GM12878 (cell line): ENCODE data around the gene GPR78. TPM values are rescaled to one million over a fixed set of nuclear protein-coding genes. Genes with fewer than 3 reads are reported as not detected.

Experiments
- ATAC-seq: fragments of 200-7000 bp; cut with Tn5 transposase; 3 replicates; pipeline ENCODE4 v1.9.1; 2020; ENCODE audit warnings: mild to moderate bottlenecking, moderate library complexity
- BruUV-seq: library from RNA; stranded (reverse); fragments of 400-500 nt; replicated peaks from 2 replicates; lab custom pipeline; 2021; lab: Mats Ljungman, UMichigan
- CTCF ChIA-PET: fragments of 300-600 bp; sonication (Branson Sonifier 250); formaldehyde crosslinking; extraction: SDS; loops from one replicate; lab custom pipeline; 2021; ENCODE audit warnings: inconsistent platforms; lab: Yijun Ruan, JAX
- POLR2A ChIA-PET: fragments of 350-600 bp; formaldehyde crosslinking; extraction: SDS; loops from one replicate; lab custom pipeline; 2021; ENCODE audit warnings: inconsistent platforms; lab: Charles Lee
- RAD21 ChIA-PET: fragments of 300-600 bp; sonication (Branson Sonifier 250); formaldehyde crosslinking; loops from one replicate; lab custom pipeline; 2023; ENCODE audit warnings: antibody characterized with exemption; ENCODE audit not compliant: unreplicated experiment; lab: Charles Lee
- SMC1A ChIA-PET: fragments of 300-600 bp; sonication (Branson Sonifier 250); formaldehyde crosslinking; loops from one replicate; lab custom pipeline; 2023; ENCODE audit not compliant: unreplicated experiment, uncharacterized antibody; lab: Charles Lee
- DNase-seq: peaks from one replicate; pipeline ENCODE4 v3.0.0-alpha.2; 2011; ENCODE audit warnings: low read depth, low spot score
- FAIRE-seq: peaks from 3 replicates; lab custom pipeline; 2011; peaks lifted over from hg19 to GRCh38; lab: Jason Lieb, UNC
- H2AFZ ChIP-seq: 2 replicates; pipeline ENCODE4 v1.6.0; 2011; ENCODE audit warnings: low read depth, low read length, control low read depth; ENCODE audit not compliant: control insufficient read depth
- H3K27ac ChIP-seq: 2 replicates; pipeline ENCODE4 v1.5.1; 2011; ENCODE audit warnings: control low read depth; ENCODE audit not compliant: control insufficient read depth, insufficient read depth
- H3K27me3 ChIP-seq, 2 experiments: replicated peaks in 1 of 2; 2 replicates each; pipeline versions ENCODE4 v1.6.0 to v1.6.1; 2011; ENCODE audit warnings: low read length in 1 of 2; ENCODE audit not compliant: control insufficient read depth in 2 of 2, insufficient read depth in 2 of 2
- H3K36me3 ChIP-seq, 2 experiments: 2 replicates each; pipeline ENCODE4 v1.5.1; 2011; ENCODE audit warnings: low read length in 1 of 2; ENCODE audit not compliant: control insufficient read depth in 2 of 2, insufficient read depth in 2 of 2
- H3K4me1 ChIP-seq: 2 replicates; pipeline ENCODE4 v1.6.1; 2011; ENCODE audit warnings: mild to moderate bottlenecking, low read length, moderate library complexity, mixed read lengths; ENCODE audit not compliant: control insufficient read depth, insufficient read depth
- H3K4me2 ChIP-seq: 2 replicates; pipeline ENCODE4 v1.6.0; 2011; ENCODE audit warnings: control low read depth; ENCODE audit not compliant: control insufficient read depth, insufficient read depth
- H3K4me3 ChIP-seq: fragments of 200-600 bp; sonication (generic); 2 replicates; pipeline ENCODE4 v1.5.1; 2016
- H3K79me2 ChIP-seq: 2 replicates; pipeline ENCODE4 v1.6.0; 2011; ENCODE audit warnings: low read length; ENCODE audit not compliant: control insufficient read depth, insufficient read depth
- H3K9ac ChIP-seq: 2 replicates; pipeline ENCODE4 v1.8.0; 2011; ENCODE audit warnings: low read length, control low read depth, mixed read lengths; ENCODE audit not compliant: control insufficient read depth, insufficient read depth
- H3K9me3 ChIP-seq: replicated peaks from 3 replicates; pipeline ENCODE4 v1.5.1; 2011; ENCODE audit warnings: mild to moderate bottlenecking, low read length; ENCODE audit not compliant: control insufficient read depth, insufficient read depth
- H4K20me1 ChIP-seq: 2 replicates; pipeline ENCODE4 v1.6.0; 2011; ENCODE audit not compliant: control insufficient read depth, insufficient read depth
- CBX3 ChIP-seq: fragments of 200-600 bp; sonication (generic); IDR thresholded peaks from 2 replicates; pipeline ENCODE4 v1.6.1; 2016; ENCODE audit warnings: low read depth, borderline replicate concordance
- CHD1 ChIP-seq: IDR thresholded peaks from 2 replicates; pipeline ENCODE4 v1.6.1; 2012; ENCODE audit warnings: low read depth, low read length, improper control_type of control experiment
- FOXM1 ChIP-seq: IDR thresholded peaks from 2 replicates; pipeline ENCODE4 v1.6.1; 2012; ENCODE audit warnings: low read depth, mild to moderate bottlenecking, inconsistent platforms, low read length, moderate library complexity
- IKZF1 ChIP-seq: fragments of 450-650 bp; conservative IDR thresholded peaks from 2 replicates; pipeline ENCODE4 v1.6.1; 2017; ENCODE audit warnings: antibody characterized with exemption, mild to moderate bottlenecking
- NBN ChIP-seq: fragments of 450-650 bp; IDR thresholded peaks from 2 replicates; pipeline ENCODE4 v1.6.1; 2016
- RAD51 ChIP-seq: fragments of 450-650 bp; IDR thresholded peaks from 2 replicates; pipeline ENCODE4 v1.6.1; 2016; ENCODE audit warnings: moderate library complexity, mild to moderate bottlenecking, inconsistent platforms
- RELA ChIP-seq: fragments of 450-650 bp; IDR thresholded peaks from 2 replicates; pipeline ENCODE4 v1.8.0; 2014; ENCODE audit warnings: borderline replicate concordance; ENCODE audit not compliant: partially characterized antibody
- RUNX3 ChIP-seq: IDR thresholded peaks from 2 replicates; pipeline ENCODE4 v1.6.1; 2012; ENCODE audit warnings: low read length, inconsistent platforms
- ZNF622 ChIP-seq: fragments of 450-650 bp; IDR thresholded peaks from 2 replicates; pipeline ENCODE4 v1.6.1; 2017; ENCODE audit warnings: mild to moderate bottlenecking, inconsistent platforms
- WGBS: methylation state at CpG from one replicate; pipeline ENCODE4 v1.1.6; 2016; ENCODE audit warnings: low lambda C conversion rate; ENCODE audit not compliant: insufficient replicate concordance, insufficient coverage; ENCODE audit errors: missing lambda C conversion rate; 5-methylcytosine and 5-hydroxymethylcytosine counted together
- in situ Hi-C: fragments of 300-500 bp; cut with MboI; formaldehyde crosslinking; loops from 9 replicates; pipeline ENCODE4 v1.14.3; 2018; ENCODE audit warnings: mixed read lengths
- intact Hi-C: fragments of 100-400 bp; cut with micrococcal nuclease; formaldehyde crosslinking; loops from one replicate; pipeline ENCODE4 v1.14.2; 2022; ENCODE audit not compliant: unreplicated experiment
- polyA plus RNA-seq, 11 experiments: library from polyadenylated mRNA; depleted of rRNA in 4 of 11; unstranded in 6 of 11; stranded (reverse) in 5 of 11; fragments of >200 nt; fragmentation: Nextera tagmentation in 4 of 11; fragmentation: Illumina TruSeq in 1 of 11; extraction: Ambion mirVana in 4 of 11; extraction: Trizol in 1 of 11; gene quantifications; 1 replicate in 1 of 11; 2 replicates in 10 of 11; pipeline versions ENCODE4 v1.2.1 to v1.2.3, GENCODE V29; 2011 to 2016; ENCODE audit warnings: inconsistent platforms in 2 of 11, missing spikeins in 2 of 11, low read depth in 1 of 11
- total RNA-seq, 4 experiments: library from RNA; depleted of rRNA in 3 of 4; stranded (reverse); fragments of >200 nt in 3 of 4; fragmentation: Illumina TruSeq in 1 of 4; extraction: Trizol in 1 of 4; gene quantifications; 2 replicates each; pipeline versions ENCODE4 v1.2.1 to v1.2.3, GENCODE V29; 2013 to 2021
- TF ChIP-seq, protein P1 (sequence below): IDR thresholded peaks from 2 replicates; pipeline ENCODE4 v1.6.1; 2012; ENCODE audit warnings: low read depth, low read length, improper control_type of control experiment
- TF ChIP-seq, protein P2 (sequence below): IDR thresholded peaks from 2 replicates; pipeline ENCODE4 v1.6.1; 2012; ENCODE audit warnings: low read depth, low read length, improper control_type of control experiment
- TF ChIP-seq, protein P3 (sequence below): IDR thresholded peaks from 2 replicates; pipeline ENCODE4 v1.6.1; 2012; ENCODE audit warnings: mild to moderate bottlenecking, low read depth, low read length
- TF ChIP-seq, protein P4 (sequence below): IDR thresholded peaks from 2 replicates; pipeline ENCODE4 v1.6.1; 2011; ENCODE audit warnings: low read depth, mild to moderate bottlenecking, low read length, moderate library complexity, borderline replicate concordance; ENCODE audit errors: extremely low read depth
- TF ChIP-seq, protein P5 (sequence below): fragments of 450-650 bp; IDR thresholded peaks from 2 replicates; pipeline ENCODE4 v1.6.1; 2017; ENCODE audit warnings: mild to moderate bottlenecking, low read depth, inconsistent platforms; ENCODE audit not compliant: poor library complexity, severe bottlenecking

GPR78 gene
- total and polyA plus RNA-seq, 10 of the 15 experiments (the other 5 are each of a cell fraction or from before 2014, with no cell fraction given) = 0.03 TPM; not detected in 9

DNA sequence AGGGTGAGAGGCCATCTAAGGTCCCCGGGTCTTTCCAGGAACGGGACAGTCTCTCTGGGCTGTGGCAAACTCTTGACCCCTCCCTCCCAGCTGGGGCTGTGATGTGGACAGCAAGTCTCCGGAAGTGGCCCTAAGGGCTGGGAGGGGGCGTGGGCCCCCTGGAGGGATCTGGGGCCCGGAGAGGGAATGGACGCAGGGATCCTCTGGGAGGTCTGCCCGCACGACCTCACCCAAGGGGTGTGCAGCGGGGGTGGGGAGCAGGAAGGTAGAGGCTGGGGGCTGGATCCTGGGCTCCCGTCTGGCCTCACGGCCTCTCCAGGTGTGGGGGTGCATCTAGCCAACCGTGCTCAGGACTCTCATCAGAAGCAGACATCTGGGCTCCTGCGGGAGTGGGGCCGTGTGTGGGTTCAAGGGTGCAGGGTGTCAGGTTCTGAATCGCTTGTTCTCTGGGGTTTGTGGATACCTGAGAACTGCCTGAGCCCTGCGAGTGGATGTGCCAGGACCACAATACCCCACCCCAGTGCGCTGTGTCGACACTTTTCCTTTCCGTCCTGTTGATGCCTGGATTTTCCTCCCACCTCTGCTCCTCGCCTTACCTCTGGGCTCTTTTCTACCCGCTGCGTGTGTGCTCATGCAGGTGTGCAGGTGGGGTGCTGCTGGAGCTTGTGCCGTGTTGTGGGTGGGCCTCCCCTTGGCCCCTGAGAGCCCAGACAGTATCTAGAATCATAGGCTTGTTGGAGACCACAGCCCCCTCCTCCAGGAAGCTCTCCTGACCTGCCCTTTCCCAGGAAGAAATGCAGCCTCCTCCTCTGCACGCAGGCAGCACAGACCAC lies 13.3 kb downstream of the GPR78 start:
- Histone ChIP-seq H3K27me3 (peaks cover 2 to 7% of the 10 kb centered on the region in 2 experiments; a peak in 3 of 4 replicates), H2AFZ (no peak overlapping the region)
- CTCF ChIA-PET = no interaction called here
- TF ChIP-seq IKZF1 (no peak), NBN (no peak), CHD1 (no peak), RUNX3 (no peak), ZNF622 (no peak), RELA (no peak), CBX3 (no peak), RAD51 (no peak), FOXM1 (no peak)
- TF ChIP-seq, protein P1, sequence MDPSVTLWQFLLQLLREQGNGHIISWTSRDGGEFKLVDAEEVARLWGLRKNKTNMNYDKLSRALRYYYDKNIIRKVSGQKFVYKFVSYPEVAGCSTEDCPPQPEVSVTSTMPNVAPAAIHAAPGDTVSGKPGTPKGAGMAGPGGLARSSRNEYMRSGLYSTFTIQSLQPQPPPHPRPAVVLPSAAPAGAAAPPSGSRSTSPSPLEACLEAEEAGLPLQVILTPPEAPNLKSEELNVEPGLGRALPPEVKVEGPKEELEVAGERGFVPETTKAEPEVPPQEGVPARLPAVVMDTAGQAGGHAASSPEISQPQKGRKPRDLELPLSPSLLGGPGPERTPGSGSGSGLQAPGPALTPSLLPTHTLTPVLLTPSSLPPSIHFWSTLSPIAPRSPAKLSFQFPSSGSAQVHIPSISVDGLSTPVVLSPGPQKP = no peak
- TF ChIP-seq, protein P2, sequence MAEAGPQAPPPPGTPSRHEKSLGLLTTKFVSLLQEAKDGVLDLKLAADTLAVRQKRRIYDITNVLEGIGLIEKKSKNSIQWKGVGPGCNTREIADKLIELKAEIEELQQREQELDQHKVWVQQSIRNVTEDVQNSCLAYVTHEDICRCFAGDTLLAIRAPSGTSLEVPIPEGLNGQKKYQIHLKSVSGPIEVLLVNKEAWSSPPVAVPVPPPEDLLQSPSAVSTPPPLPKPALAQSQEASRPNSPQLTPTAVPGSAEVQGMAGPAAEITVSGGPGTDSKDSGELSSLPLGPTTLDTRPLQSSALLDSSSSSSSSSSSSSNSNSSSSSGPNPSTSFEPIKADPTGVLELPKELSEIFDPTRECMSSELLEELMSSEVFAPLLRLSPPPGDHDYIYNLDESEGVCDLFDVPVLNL = no peak
- TF ChIP-seq, protein P3, sequence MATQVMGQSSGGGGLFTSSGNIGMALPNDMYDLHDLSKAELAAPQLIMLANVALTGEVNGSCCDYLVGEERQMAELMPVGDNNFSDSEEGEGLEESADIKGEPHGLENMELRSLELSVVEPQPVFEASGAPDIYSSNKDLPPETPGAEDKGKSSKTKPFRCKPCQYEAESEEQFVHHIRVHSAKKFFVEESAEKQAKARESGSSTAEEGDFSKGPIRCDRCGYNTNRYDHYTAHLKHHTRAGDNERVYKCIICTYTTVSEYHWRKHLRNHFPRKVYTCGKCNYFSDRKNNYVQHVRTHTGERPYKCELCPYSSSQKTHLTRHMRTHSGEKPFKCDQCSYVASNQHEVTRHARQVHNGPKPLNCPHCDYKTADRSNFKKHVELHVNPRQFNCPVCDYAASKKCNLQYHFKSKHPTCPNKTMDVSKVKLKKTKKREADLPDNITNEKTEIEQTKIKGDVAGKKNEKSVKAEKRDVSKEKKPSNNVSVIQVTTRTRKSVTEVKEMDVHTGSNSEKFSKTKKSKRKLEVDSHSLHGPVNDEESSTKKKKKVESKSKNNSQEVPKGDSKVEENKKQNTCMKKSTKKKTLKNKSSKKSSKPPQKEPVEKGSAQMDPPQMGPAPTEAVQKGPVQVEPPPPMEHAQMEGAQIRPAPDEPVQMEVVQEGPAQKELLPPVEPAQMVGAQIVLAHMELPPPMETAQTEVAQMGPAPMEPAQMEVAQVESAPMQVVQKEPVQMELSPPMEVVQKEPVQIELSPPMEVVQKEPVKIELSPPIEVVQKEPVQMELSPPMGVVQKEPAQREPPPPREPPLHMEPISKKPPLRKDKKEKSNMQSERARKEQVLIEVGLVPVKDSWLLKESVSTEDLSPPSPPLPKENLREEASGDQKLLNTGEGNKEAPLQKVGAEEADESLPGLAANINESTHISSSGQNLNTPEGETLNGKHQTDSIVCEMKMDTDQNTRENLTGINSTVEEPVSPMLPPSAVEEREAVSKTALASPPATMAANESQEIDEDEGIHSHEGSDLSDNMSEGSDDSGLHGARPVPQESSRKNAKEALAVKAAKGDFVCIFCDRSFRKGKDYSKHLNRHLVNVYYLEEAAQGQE = no peak
- TF ChIP-seq, protein P4, sequence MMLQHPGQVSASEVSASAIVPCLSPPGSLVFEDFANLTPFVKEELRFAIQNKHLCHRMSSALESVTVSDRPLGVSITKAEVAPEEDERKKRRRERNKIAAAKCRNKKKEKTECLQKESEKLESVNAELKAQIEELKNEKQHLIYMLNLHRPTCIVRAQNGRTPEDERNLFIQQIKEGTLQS = no peak
- TF ChIP-seq, protein P5, sequence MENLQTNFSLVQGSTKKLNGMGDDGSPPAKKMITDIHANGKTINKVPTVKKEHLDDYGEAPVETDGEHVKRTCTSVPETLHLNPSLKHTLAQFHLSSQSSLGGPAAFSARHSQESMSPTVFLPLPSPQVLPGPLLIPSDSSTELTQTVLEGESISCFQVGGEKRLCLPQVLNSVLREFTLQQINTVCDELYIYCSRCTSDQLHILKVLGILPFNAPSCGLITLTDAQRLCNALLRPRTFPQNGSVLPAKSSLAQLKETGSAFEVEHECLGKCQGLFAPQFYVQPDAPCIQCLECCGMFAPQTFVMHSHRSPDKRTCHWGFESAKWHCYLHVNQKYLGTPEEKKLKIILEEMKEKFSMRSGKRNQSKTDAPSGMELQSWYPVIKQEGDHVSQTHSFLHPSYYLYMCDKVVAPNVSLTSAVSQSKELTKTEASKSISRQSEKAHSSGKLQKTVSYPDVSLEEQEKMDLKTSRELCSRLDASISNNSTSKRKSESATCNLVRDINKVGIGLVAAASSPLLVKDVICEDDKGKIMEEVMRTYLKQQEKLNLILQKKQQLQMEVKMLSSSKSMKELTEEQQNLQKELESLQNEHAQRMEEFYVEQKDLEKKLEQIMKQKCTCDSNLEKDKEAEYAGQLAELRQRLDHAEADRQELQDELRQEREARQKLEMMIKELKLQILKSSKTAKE = no peak
- TF ChIP-seq, all 136 proteins: peak for 0
- DNase-seq = no peak
- Histone ChIP-seq H3K9me3 (no peaks in the 10 kb centered on the region), H3K79me2 (no peaks in the 10 kb centered on the region), H3K9ac (no peak overlapping the region), H3K4me1 (no peaks in the 10 kb centered on the region), H3K4me2 (no peak overlapping the region), H3K27ac (no peak overlapping the region), H4K20me1 (no peaks in the 10 kb centered on the region), H3K4me3 (no peak overlapping the region), H3K36me3 (no peaks in the 10 kb centered on the region)
- intact Hi-C loops (loop anchor here (1.0 to 10.0 kb wide), 2 partner anchors 125 to 349 kb away; no protein-coding TSS in a partner anchor), in situ Hi-C loops (loop anchor here (10.0 kb wide), 1 partner anchor 329 kb away; the partner anchor contains the start of gene HTRA3)
- SMC1A ChIA-PET = no interaction called here
- WGBS = 19% methylated on average over 23 of the region's 24 CpGs
- ATAC-seq = no peak
- RAD21 ChIA-PET = no interaction called here
- BruUV-seq = no TSS peak
- POLR2A ChIA-PET = no interaction called here
- no peak for FAIRE-seq
